GM04503 (cell line): ENCODE results near the gene SLC7A5.
"Not testable (repeated sequence)": the region's sequence is repeated elsewhere in the genome, so short reads cannot be mapped to it uniquely, and the experiment has no call there.

Source experiments
- DNase-seq: peaks from one replicate; pipeline ENCODE4 v3.0.0-alpha.2; 2012; ENCODE audit warnings: low read depth

SLC7A5 gene

DNA sequence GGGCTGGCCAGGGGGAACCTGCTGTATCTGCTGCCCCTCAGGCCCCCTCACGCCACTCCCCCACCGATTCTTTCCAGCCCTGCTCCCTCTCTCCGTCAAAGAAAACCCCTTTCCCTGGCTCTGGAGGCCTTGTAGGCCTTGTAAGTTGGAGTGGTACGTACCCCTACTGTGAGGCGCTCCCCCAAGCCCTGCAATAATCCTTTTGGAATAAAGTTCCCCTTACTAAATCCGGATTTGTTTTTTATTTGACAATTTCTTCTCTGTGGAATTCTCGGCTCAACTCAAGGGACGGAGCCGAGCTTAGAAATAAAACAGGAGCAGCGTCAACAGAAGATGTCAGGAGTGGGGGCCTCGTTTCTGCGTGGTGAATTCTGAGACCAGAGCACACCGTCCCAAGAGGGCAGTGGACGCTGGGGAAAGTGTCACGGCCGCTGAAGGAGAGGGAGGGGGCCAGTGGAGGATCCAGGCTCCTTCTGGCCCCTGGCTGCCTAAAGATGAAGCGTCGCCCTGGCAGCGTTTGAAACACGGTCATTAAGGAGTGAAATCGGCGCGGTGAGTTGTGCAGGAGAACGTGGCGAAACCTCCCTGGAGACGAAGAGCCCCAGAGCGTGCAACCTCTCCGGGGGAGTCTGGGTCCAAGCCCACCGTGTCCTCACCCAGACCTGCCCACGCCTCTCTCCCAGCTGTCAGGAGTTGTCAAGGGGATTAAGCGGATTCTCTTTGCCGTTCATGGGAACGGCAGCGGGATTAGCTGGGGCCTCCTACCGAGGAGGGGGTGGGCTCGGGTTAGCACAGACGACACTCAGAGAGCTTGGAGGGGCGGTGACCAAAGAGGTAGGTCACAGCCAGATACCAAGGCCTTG lies 47.0 kb downstream of the SLC7A5 start:
- DNase-seq = no peak

GRCh38 chr16:87821376-87822107 lies 47.8 kb downstream of the SLC7A5 start:
- no peak for DNase-seq

DNA sequence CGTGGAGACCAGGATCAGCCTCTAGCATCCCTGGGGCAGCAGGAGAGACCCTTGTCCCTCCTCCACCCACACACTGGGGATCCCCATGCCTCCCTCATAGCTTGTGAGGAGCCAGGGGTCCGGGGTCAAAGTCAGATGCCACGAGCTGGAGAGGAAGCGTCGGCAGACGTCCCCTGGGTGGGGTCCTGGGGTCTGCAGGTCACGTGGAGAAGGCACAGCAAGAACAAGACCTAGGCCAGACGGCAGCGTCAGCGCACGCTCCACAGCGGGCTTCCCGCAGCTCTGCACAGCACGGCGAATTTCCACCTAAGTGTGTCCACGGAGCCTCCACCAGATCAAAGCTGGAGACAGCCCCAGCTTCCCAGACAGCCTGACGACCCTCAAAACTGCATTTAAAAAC lies 49.3 kb downstream of the SLC7A5 start:
- no peak for DNase-seq

GRCh38 chr16:87819282-87819681 lies 50.0 kb downstream of the SLC7A5 start:
- DNase-seq = no peak

DNA sequence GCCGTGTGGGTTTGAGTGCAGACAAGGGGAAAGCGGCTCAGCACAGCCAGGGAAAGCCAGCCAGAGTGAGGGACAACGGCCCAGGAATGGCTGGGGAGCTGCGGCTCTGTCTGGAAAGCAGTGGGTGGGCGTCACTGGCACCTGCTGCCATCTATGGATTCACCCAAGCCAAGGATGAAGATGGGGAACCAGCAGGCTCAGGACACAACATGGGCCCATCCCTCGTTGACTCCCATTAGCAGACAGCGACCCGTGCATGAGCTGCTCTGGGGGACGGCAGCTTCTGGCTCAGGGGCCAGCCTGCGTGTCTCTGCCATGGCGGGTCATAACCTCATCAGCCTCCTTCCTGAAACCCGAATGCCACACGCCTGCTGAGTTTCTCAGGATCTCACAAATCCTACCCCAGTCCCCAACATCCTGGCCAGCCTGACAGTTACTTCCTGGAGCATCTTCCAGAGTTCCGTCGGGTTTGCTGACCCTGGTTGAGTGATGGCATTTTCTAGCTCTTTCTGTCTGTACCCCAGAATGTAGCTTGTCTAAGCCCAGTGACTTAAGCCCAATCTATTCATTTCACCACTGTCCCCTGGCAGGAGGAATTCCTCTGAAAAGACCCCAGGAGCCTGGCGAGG lies 50.7 kb downstream of the SLC7A5 start:
- DNase-seq = no peak

- DNase-seq = no peak
Measured at GRCh38 chr16:87817910-87818309, 51.4 kb downstream of the SLC7A5 start.

DNA sequence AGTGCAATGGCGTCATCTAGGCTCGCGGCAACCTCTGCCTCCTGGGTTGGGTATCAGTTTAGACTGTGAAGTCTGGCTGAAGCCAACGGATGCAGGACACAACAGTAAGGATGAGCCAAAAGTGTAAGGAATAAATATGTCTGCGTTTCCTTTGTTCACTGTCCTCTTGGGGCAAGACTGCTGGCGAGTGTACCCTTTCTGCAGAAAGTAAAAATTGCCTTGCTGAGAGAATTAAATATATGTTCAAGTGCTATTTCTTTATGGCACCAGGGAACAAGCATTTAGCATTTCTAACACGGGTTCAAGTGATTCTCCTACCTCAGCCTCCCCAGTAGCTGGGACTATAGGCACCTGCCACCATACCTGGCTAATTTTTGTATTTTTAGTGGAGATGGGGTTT lies 51.9 kb downstream of the SLC7A5 start:
- DNase-seq = not testable (repeated sequence)

- no peak for DNase-seq
Measured at GRCh38 chr16:87816507-87817100, 52.7 kb downstream of the SLC7A5 start.

- DNase-seq = no peak
Measured at GRCh38 chr16:87815567-87815966, 53.7 kb downstream of the SLC7A5 start.

DNA sequence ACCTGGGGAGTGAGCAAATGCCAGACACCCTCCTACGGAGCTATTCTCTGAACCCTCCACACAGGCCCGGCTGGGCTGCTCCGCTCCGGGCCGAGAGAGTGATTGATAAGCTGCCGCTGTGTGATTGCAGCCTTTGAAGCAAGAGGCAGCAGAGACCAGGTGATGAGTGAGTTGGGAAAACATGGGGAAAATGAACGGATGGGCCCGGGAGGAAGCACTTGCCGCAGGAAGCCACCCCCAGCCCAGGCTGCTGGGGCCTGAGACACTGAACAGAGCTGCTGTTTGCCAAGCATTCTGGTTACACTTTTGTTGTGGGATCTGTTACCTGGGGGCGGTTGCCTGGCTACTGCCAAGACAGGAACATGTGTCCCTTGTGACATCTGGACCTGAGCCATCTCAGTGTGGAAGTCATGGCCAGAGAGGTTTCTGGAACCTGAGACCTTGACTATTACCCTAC lies 57.1 kb downstream of the SLC7A5 start:
- no peak for DNase-seq

DNA sequence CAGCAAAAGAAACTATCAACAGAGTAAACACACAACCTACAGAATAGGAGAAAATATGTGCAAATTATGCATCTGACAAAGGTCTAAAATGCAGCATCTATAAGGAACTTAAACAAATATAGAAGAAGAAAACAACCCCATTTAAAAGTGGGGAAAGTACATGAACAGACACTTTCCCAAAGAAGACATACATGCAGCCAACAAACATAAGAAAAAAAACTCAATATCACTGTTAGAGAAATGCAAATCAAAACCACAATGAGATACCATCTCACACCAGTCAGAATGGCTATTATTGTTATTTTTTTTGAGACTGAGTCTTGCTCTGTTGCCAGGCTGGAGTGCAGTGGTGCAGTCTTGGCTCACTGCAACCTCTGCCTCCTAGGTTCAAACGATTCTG lies 57.9 kb downstream of the SLC7A5 start:
- not testable (repeated sequence) for DNase-seq

- DNase-seq = no peak
Measured at GRCh38 chr16:87809150-87809902, 60.0 kb downstream of the SLC7A5 start.

DNA sequence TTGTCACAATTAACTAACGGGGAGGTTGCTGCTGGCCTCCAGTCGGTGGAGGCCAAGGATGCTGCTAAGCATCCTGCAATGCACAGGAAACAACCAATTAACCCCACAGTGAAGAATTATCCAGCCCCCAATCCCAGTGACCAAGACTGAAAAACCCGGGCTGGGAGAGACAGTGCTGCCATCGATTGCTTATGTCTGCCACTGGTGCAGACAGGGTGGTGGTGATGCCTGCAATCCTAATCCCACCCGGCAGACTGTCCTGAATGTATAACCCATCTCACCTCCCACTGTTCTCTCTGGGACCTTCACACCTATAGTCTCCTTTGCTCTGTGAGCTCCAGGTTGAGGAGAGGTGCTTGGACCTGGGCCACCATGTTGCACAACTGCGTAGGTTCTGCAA lies 61.2 kb downstream of the SLC7A5 start:
- no peak for DNase-seq

DNA sequence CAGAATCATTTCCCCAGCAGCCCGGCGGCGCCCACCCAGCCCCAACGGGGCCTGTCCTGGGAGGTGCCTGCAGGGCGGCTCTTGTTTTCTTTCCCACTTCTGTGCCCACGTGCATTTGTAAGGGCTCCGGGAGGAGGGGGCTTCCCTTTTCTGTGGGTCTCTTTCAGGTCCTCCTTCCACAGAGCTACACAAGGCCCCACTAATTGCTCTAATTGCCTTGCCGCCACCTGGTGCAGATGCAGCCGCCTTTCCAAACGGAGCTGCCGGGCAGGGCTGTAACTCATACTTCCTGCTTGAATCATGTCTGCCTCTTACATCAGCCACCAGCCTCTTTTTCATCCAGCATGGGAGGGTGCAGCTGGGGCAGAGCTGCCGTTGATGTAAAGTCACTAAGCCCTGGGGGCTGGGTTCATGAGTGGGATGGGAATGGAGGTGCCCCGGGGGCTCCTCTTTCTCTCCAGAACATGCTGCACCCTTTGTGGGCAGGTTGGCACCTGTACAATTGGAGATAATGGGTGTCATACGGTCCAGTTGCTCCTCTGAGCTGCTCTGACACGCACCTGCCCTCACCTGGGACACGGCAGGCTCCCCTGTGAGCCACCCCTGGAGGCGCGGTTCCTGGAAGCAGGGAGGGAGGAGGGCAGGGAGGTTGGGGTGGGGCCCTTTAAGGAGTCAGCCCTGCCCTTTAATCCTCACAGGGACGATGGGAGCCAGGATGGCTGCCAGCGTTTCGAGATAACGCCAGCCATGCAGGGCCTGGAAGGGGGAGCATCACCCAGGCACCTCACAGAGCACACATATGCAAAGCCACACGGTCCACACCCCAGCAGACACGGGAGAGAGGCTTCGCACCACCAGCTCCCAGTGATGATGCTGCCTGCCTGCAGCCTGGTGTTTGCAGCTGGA lies 62.4 kb downstream of the SLC7A5 start:
- DNase-seq = peak; percentile 55

DNA sequence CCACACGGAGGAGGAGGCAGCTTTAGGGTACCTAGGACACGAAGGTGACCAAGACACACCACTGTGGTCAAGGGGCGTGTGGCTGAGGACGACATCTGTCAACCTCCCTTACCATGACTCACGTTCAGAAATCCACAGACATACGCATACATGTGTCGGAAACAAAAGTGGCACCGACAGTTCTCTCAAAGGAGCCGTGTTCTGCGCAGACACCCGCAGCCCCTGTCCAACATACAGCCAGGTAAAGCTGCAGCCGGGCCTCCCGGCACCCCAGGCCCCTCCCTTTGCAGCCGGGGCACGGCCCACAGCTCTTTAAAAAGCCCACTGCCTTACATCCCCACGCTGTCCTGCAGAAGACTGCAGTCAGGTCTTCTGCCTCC lies 63.1 kb downstream of the SLC7A5 start:
- no peak for DNase-seq

DNA sequence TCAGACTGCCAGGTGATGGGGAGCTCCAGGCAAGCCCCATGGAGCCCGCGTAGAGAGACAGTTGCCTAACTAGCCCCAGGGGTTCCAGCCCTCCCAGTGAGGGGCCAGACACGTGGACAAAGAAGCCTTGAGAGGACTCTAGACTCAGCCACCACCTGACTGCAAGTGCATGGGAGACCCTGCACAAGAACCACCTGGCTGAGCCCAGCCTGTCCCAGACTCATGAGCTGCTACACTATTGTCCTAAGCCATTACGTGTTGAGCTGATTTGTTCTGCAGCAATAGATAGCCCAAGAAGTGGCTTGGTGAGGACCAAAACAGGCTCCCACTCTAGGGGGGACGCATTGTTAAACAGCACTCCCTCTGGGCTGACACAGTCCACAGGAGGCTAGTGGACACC lies 65.9 kb downstream of the SLC7A5 start:
- DNase-seq = no peak

DNA sequence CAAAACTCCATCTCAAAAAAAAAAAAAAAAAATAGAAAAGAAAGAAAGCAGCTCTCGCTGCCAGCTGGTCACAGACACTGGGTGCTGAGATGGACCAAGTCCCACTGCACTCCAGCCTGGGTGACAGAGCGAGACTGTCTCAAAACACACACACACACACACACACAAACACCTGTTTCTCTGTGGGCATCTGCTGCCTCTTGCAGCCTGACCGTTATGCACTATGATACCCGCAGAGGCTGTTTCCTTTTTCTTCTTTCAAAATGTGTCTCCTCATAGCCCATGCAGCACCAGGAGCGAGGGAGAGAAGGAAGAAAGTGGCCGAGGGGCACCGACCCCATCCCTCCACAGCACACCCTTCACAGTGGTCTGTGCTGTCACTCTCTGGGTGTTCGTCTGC lies 66.6 kb downstream of the SLC7A5 start:
- no peak for DNase-seq

GRCh38 chr16:87801679-87802259 lies 67.5 kb downstream of the SLC7A5 start:
- no peak for DNase-seq

DNA sequence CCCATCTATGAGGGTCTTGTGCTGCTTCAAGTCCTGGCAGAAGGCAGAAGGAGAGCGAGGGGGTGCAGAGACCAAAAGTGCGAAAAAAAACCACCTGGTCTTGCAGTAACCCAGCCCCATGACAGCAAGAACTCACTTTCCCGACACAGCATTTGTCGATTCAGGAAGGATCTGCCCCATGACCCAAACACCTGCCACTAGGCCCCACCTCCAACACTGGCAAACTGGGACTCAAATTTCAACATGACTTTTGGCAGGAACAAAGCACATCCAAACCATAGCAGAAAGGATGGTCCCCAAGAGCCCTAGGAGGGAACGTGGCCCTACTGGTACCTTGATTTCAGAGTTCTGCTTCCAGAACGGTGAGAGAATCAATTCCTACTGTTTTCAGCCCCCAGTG lies 68.8 kb downstream of the SLC7A5 start:
- DNase-seq = no peak

- no peak for DNase-seq
Measured at GRCh38 chr16:87795336-87795735, 74.0 kb downstream of the SLC7A5 start.
